Upper lobe of left lung (tissue), 6 donors: ENCODE data around the gene MSMB. TPM values are rescaled to one million over a fixed set of nuclear protein-coding genes. Genes with fewer than 3 reads are reported as not detected.

ENCODE experiments used
- ATAC-seq, 2 donors: fragments of 200-7000 bp; cut with Tn5 transposase; one replicate each; pipeline ENCODE4 v1.9.1; 2022; ENCODE audit warnings: mild to moderate bottlenecking in 2 of 2, moderate library complexity in 2 of 2; ENCODE audit not compliant: low FRiP score in 2 of 2
- DNase-seq, 2 donors: peaks; one replicate each; pipeline ENCODE4 v3.0.0-alpha.2; 2019 to 2020
- H3K27ac ChIP-seq, 4 donors: fragments of 200-600 bp; sonication (generic); one replicate each; pipeline ENCODE4 v1.5.1; 2016 to 2019
- H3K27me3 ChIP-seq, 4 donors: fragments of 200-600 bp; sonication (generic); one replicate each; pipeline ENCODE4 v1.5.1; 2017 to 2019
- H3K36me3 ChIP-seq, 4 donors: fragments of 200-600 bp; sonication (generic); one replicate each; pipeline ENCODE4 v1.5.1; 2016 to 2019
- H3K4me1 ChIP-seq, 4 donors: fragments of 200-600 bp; sonication (generic); one replicate each; pipeline ENCODE4 v1.5.1; 2018 to 2019
- H3K4me3 ChIP-seq, 4 donors: fragments of 200-600 bp; sonication (generic); one replicate each; pipeline ENCODE4 v1.5.1; 2017 to 2019; ENCODE audit warnings: mild to moderate bottlenecking in 2 of 4, moderate library complexity in 1 of 4
- H3K9me3 ChIP-seq, 4 donors: fragments of 200-600 bp; sonication (generic); one replicate each; pipeline ENCODE4 v1.5.1; 2018 to 2019
- CTCF ChIP-seq, 6 experiments: fragments of 450-650 bp in 4 of 6; fragments of 200-600 bp in 2 of 6; sonication (generic) in 2 of 6; IDR thresholded peaks; one replicate each; pipeline ENCODE4 v1.5.1; 2016 to 2019; ENCODE audit warnings: antibody characterized with exemption in 6 of 6
- EP300 ChIP-seq, 4 donors: sonication (generic); formaldehyde crosslinking; IDR thresholded peaks; one replicate each; pipeline ENCODE4 v1.5.1; 2017; ENCODE audit warnings: antibody characterized with exemption in 4 of 4, control low read depth in 2 of 4
- POLR2A ChIP-seq, 4 donors: fragments of 450-650 bp; IDR thresholded peaks; one replicate each; pipeline ENCODE4 v1.5.1; 2016 to 2017; ENCODE audit warnings: antibody characterized with exemption in 4 of 4, mild to moderate bottlenecking in 2 of 4
- POLR2AphosphoS5 ChIP-seq, 2 donors: sonication (generic); formaldehyde crosslinking; IDR thresholded peaks; one replicate each; pipeline ENCODE4 v1.5.1; 2017; ENCODE audit warnings: antibody characterized with exemption in 2 of 2
- WGBS, 2 donors: methylation state at CpG; one replicate each; pipeline ENCODE4 v1.1.5; 2017 to 2018; 5-methylcytosine and 5-hydroxymethylcytosine counted together
- total RNA-seq, 6 donors: library from RNA; depleted of rRNA in 4 of 6; stranded (reverse); fragments of >200 nt in 4 of 6; gene quantifications; one replicate each; pipeline versions ENCODE4 v1.1.0 to v1.2.1, GENCODE V29; 2016 to 2021
- donor health status: DM: no; HTN: no; CAD: no; lungs with moderate emphysema.
- donor health status: DM: no; HTN: yes; CAD: no; lungs with severe emphysema.

Gene MSMB
- total RNA-seq, 6 donors from 2014 or later: 7.8 TPM; not detected in 5

GRCh38 chr10:46016190-46016589 is 29.9 kb downstream of the MSMB start:
- WGBS, 2 donors: 92 to 94% methylated on average over 5 of the region's 5 CpGs
- peaks cover 35 to 46% (median 36%) of the 10 kb centered on the region in 4 donors for H3K4me1 ChIP-seq
- peaks cover 20 to 52% (median 33%) of the 10 kb centered on the region in 4 donors for H3K36me3 ChIP-seq
- H3K9me3 ChIP-seq: no peaks in the 10 kb centered on the region
- no peaks in the 10 kb centered on the region for H3K27me3 ChIP-seq
- no peak for TF ChIP-seq POLR2AphosphoS5 (IDR thresholded peaks at IDR 0.05)
- no peak for TF ChIP-seq EP300 (IDR thresholded peaks at IDR 0.05)
- TF ChIP-seq POLR2A (IDR thresholded peaks at IDR 0.05): no peak
- TF ChIP-seq CTCF (IDR thresholded peaks at IDR 0.05): no peak
- DNase-seq: no peak
- no peak overlapping the region for H3K4me3 ChIP-seq
- ATAC-seq: no peak
- no peak overlapping the region for H3K27ac ChIP-seq

GRCh38 chr10:46014683-46015405 is 31.2 kb downstream of the MSMB start:
- Histone ChIP-seq H3K9me3 (no peaks in the 10 kb centered on the region), H3K4me1 (peaks cover 24 to 43% (median 26%) of the 10 kb centered on the region in 4 donors), H3K36me3 (peaks cover 31 to 66% (median 46%) of the 10 kb centered on the region in 4 donors), H3K27ac (no peak overlapping the region), H3K4me3 (no peak overlapping the region), H3K27me3 (no peaks in the 10 kb centered on the region)
- no peak for TF ChIP-seq POLR2AphosphoS5 (IDR thresholded peaks at IDR 0.05)
- no peak for TF ChIP-seq POLR2A (IDR thresholded peaks at IDR 0.05)
- TF ChIP-seq CTCF (IDR thresholded peaks at IDR 0.05): no peak
- TF ChIP-seq EP300 (IDR thresholded peaks at IDR 0.05): no peak
- 79 to 80% methylated on average over 5 of the region's 5 CpGs for WGBS, 2 donors
- DNase-seq (no peak), ATAC-seq (no peak)

GRCh38 chr10:46014206-46014605 is 31.9 kb downstream of the MSMB start:
- Histone ChIP-seq H3K9me3 (no peaks in the 10 kb centered on the region), H3K27me3 (no peaks in the 10 kb centered on the region), H3K4me1 (peaks cover 17 to 38% (median 22%) of the 10 kb centered on the region in 4 donors), H3K36me3 (peaks cover 35 to 72% (median 52%) of the 10 kb centered on the region in 4 donors), H3K4me3 (no peak overlapping the region), H3K27ac (no peak overlapping the region)
- DNase-seq (no peak), ATAC-seq (no peak)
- 93 to 94% methylated on average over 5 of the region's 5 CpGs for WGBS, 2 donors
- TF ChIP-seq EP300 (IDR thresholded peaks at IDR 0.05) (no peak), CTCF (IDR thresholded peaks at IDR 0.05) (no peak), POLR2AphosphoS5 (IDR thresholded peaks at IDR 0.05) (no peak), POLR2A (IDR thresholded peaks at IDR 0.05) (no peak)

GRCh38 chr10:46012746-46013145 is 33.3 kb downstream of the MSMB start:
- WGBS, 2 donors: 82 to 90% methylated on average over 3 of the region's 3 CpGs
- no peak for TF ChIP-seq POLR2AphosphoS5 (IDR thresholded peaks at IDR 0.05)
- no peak for TF ChIP-seq POLR2A (IDR thresholded peaks at IDR 0.05)
- TF ChIP-seq CTCF (IDR thresholded peaks at IDR 0.05): no peak
- TF ChIP-seq EP300 (IDR thresholded peaks at IDR 0.05): no peak
- no peak for ATAC-seq
- no peak for DNase-seq
- Histone ChIP-seq H3K36me3 (peaks cover 46 to 87% (median 65%) of the 10 kb centered on the region in 4 donors), H3K27ac (no peak overlapping the region), H3K27me3 (no peaks in the 10 kb centered on the region), H3K4me1 (peaks cover 3 to 24% (median 8%) of the 10 kb centered on the region in 4 donors), H3K4me3 (no peak overlapping the region), H3K9me3 (no peaks in the 10 kb centered on the region)

- H3K36me3 ChIP-seq: peaks cover 54 to 98% (median 86%) of the 10 kb centered on the region in 4 donors
- no peak overlapping the region for H3K27ac ChIP-seq
- H3K27me3 ChIP-seq: no peaks in the 10 kb centered on the region
- H3K9me3 ChIP-seq: no peaks in the 10 kb centered on the region
- 82 to 87% methylated on average over 3 of the region's 3 CpGs for WGBS, 2 donors
- no peak overlapping the region for H3K4me3 ChIP-seq
- TF ChIP-seq POLR2A (IDR thresholded peaks at IDR 0.05) (no peak), POLR2AphosphoS5 (IDR thresholded peaks at IDR 0.05) (no peak), CTCF (IDR thresholded peaks at IDR 0.05) (no peak), EP300 (IDR thresholded peaks at IDR 0.05) (no peak)
- DNase-seq: no peak
- ATAC-seq: no peak
- peaks cover 0 to 13% (median 3%) of the 10 kb centered on the region in 4 donors for H3K4me1 ChIP-seq
Observed at GRCh38 chr10:46006219-46006618, 39.9 kb downstream of the MSMB start.
